Ovary (tissue), 9 donors: ENCODE results near the gene WHAMM. TPM values are rescaled to one million over a fixed set of nuclear protein-coding genes. Genes with fewer than 3 reads are reported as not detected.

ENCODE experiments used
- DNase-seq, 5 donors: peaks; one replicate each; pipeline ENCODE4 v3.0.0-alpha.2; 2019 to 2020
- H3K27ac ChIP-seq, 2 donors: fragments of 200-600 bp; one replicate each; pipeline versions ENCODE4 v1.5.1 to v1.8.0; 2019 to 2022
- H3K27me3 ChIP-seq: fragments of 200-600 bp; one replicate; pipeline ENCODE4 v1.8.0; 2022
- H3K36me3 ChIP-seq: fragments of 200-600 bp; sonication (generic); one replicate; pipeline ENCODE4 v1.5.1; 2019
- H3K4me1 ChIP-seq: one replicate; pipeline ENCODE4 v1.8.1; 2013; ENCODE audit warnings: mild to moderate bottlenecking, moderate library complexity; ENCODE audit not compliant: insufficient read depth
- H3K4me3 ChIP-seq: fragments of 200-600 bp; sonication (generic); one replicate; pipeline ENCODE4 v1.5.1; 2017
- H3K9me3 ChIP-seq, 2 donors: fragments of 200-600 bp in 1 of 2; sonication (generic) in 1 of 2; one replicate each; pipeline versions ENCODE4 v1.5.1 to v1.8.1; 2013 to 2019; ENCODE audit warnings: mild to moderate bottlenecking in 1 of 2, moderate library complexity in 1 of 2
- EP300 ChIP-seq: sonication (generic); formaldehyde crosslinking; IDR thresholded peaks from one replicate; pipeline ENCODE4 v1.6.1; 2017; ENCODE audit warnings: antibody characterized with exemption
- POLR2A ChIP-seq: fragments of 450-650 bp; IDR thresholded peaks from one replicate; pipeline ENCODE4 v1.6.1; 2017; ENCODE audit warnings: antibody characterized with exemption, mild to moderate bottlenecking, moderate library complexity
- WGBS, 3 donors: extraction: QIAGEN DNeasy Blood & Tissue Kit in 1 of 3; methylation state at CpG; one replicate each; pipeline versions ENCODE4 v1.1.5 to v1.1.7; 2013 to 2017; 5-methylcytosine and 5-hydroxymethylcytosine counted together
- intact Hi-C, 4 donors: fragments of 100-400 bp; cut with DNase I; formaldehyde crosslinking; loops; one replicate each; pipeline versions ENCODE4 v1.11.0 to v1.15.1; 2022 to 2023
- polyA plus RNA-seq, 2 donors: library from polyadenylated mRNA; stranded (reverse); fragments of 200-250 nt in 1 of 2; fragments of 350-450 nt in 1 of 2; fragmentation: Illumina TruSeq in 1 of 2; extraction: RNeasy Lipid Tissue Mini Kit (QIAGEN cat#74804) in 1 of 2; gene quantifications; one replicate each; pipeline ENCODE4 v1.2.3, GENCODE V29; 2013 to 2014
- total RNA-seq, 7 donors: library from RNA; depleted of rRNA in 2 of 7; stranded (reverse); fragments of >200 nt in 2 of 7; fragmentation: NEBNext Ultra II Directional in 3 of 7; extraction: Animal tissue kit (Norgen Biotek cat#: 25700) in 3 of 7; gene quantifications; one replicate each; pipeline versions ENCODE4 v1.1.0 to v1.2.4, GENCODE V29; 2016 to 2023
- TF ChIP-seq, protein P1 (sequence below), 3 donors: fragments of 450-650 bp in 2 of 3; fragments of 200-600 bp in 1 of 3; IDR thresholded peaks; one replicate each; pipeline versions ENCODE4 v1.5.1 to v1.8.0; 2016 to 2022; ENCODE audit warnings: antibody characterized with exemption in 3 of 3, mild to moderate bottlenecking in 1 of 3
- donor health status: DM: no; HTN: no; CAD: no; lungs with moderate emphysema.
- donor health status: DM: no; HTN: no; CAD: no.
- donor health status: Bipolar disorder and iron deficiency.
- donor health status: DM: yes; HTN: yes; CAD: no.
- donor health status: DM: no; HTN: no; CAD: no.
- donor health status: DM: yes; HTN: yes; CAD: no.

Gene WHAMM
- total and polyA plus RNA-seq, 9 donors = 6.5 to 12.5 (median 8.5) TPM

DNA sequence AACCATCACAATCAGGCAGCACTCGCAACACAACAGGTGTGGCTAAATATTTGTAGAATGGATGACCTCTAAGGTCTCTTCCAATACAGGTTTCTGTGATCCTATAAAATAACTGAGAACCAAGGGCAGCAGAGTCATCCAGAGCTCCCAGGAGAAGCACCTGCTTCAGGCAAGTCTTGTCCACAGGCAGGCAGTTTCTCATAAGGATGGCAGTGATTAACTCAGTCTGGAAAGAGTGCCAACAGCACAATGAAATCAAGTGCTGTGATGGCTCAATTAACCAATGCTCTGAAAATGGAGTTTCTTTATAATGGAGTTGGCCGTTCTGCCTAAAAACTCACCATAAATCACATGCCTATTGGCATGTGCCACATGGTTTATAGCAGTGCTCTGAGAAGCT is 72.3 kb downstream of the WHAMM start:
- intact Hi-C loops = no loop called here
- DNase-seq = no peak
- WGBS, 3 donors = 85 to 97% (median 95%) methylated on average over 2 of the region's 2 CpGs

DNA sequence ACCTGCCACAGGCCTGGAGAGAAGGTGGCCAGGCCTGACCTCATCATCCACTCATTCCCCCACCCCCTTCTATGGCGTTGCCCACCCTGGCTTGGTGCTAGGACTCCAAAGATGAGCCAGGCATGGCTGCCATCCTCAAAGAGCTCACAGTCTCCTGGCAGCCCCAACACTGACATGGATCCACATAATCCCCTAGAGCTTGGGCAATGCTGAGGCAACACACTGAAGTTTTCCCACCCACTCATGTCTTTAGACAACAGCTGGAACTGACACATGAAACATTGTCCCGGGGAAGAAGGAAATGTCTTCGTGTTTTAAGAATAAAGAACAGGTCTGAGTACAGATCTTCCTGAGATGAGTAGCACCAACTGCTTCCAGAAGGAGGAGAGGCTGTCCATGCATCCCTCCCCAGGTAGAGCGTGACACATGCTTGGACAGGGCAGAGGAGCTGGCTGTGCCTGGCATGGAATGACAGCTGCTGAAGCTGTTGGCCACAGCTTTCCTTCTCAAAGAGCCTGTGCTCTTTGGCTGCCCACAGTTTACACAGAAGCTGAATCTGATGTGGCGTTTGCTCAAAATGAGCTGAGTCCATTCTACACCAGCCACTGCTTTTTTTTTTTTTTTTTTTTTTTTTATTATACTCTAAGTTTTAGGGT is 73.0 kb downstream of the WHAMM start:
- Histone ChIP-seq H3K27me3 (no peaks in the 10 kb centered on the region), H3K4me1 (no peaks in the 10 kb centered on the region), H3K4me3 (no peak overlapping the region), H3K27ac (no peak overlapping the region), H3K9me3 (no peaks in the 10 kb centered on the region), H3K36me3 (no peaks in the 10 kb centered on the region)
- DNase-seq = no peak
- intact Hi-C loops = no loop called here
- WGBS, 3 donors = 66 to 95% (median 81%) methylated on average over 4 to 5 of the region's 5 CpGs
- TF ChIP-seq EP300 (no peak), POLR2A (no peak)
- TF ChIP-seq, protein P1, sequence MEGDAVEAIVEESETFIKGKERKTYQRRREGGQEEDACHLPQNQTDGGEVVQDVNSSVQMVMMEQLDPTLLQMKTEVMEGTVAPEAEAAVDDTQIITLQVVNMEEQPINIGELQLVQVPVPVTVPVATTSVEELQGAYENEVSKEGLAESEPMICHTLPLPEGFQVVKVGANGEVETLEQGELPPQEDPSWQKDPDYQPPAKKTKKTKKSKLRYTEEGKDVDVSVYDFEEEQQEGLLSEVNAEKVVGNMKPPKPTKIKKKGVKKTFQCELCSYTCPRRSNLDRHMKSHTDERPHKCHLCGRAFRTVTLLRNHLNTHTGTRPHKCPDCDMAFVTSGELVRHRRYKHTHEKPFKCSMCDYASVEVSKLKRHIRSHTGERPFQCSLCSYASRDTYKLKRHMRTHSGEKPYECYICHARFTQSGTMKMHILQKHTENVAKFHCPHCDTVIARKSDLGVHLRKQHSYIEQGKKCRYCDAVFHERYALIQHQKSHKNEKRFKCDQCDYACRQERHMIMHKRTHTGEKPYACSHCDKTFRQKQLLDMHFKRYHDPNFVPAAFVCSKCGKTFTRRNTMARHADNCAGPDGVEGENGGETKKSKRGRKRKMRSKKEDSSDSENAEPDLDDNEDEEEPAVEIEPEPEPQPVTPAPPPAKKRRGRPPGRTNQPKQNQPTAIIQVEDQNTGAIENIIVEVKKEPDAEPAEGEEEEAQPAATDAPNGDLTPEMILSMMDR (IDR thresholded peaks at IDR 0.05) = no peak

More for the DNA sequence above, 72.3 kb downstream of the WHAMM start:
- H3K36me3 ChIP-seq = no peaks in the 10 kb centered on the region
- H3K27ac ChIP-seq = no peak overlapping the region
- TF ChIP-seq EP300 = no peak
- TF ChIP-seq POLR2A = no peak
- TF ChIP-seq, protein P1 (IDR thresholded peaks at IDR 0.05) = no peak
- H3K9me3 ChIP-seq = no peaks in the 10 kb centered on the region
- H3K4me3 ChIP-seq = no peak overlapping the region
- no peaks in the 10 kb centered on the region for H3K4me1 ChIP-seq
- no peaks in the 10 kb centered on the region for H3K27me3 ChIP-seq

Other genes with a start within 250 kb of the WHAMM start
- 10 to 100 TPM in 5 of 7 donors, 1 to 10 TPM in 2; 7.3 to 28.9 (median 11.5) TPM for gene CPEB1, start 162.3 kb upstream of the WHAMM start, total RNA-seq
- 1 to 10 TPM; 5.4 to 6.7 TPM for gene CPEB1, start 162.3 kb upstream of the WHAMM start, polyA plus RNA-seq
- 1 to 10 TPM in 6 of 7 donors, under 1 TPM in 1; 0.60 to 8.6 (median 2.2) TPM for gene AP3B2, start 99.8 kb upstream of the WHAMM start, total RNA-seq
- 1 to 10 TPM in 1 of 2 donors, under 1 TPM in 1; 0.70 to 1.1 TPM for gene AP3B2, start 99.8 kb upstream of the WHAMM start, polyA plus RNA-seq
- under 1 TPM in 1 of 7 donors, not detected in 6; 0.05 TPM for gene FSD2, start 3.6 kb upstream of the WHAMM start, total RNA-seq
- under 1 TPM in 1 of 2 donors, not detected in 1; 0.01 TPM for gene FSD2, start 3.6 kb upstream of the WHAMM start, polyA plus RNA-seq
- 10 to 100 TPM in 5 of 7 donors, 1 to 10 TPM in 2; 3.0 to 60.8 (median 15.4) TPM for gene HOMER2, start 143.1 kb downstream of the WHAMM start, total RNA-seq
- gene HOMER2, start 143.1 kb downstream of the WHAMM start, polyA plus RNA-seq = 1 to 10 TPM; 3.5 to 6.4 TPM
- gene RAMAC, start 176.6 kb downstream of the WHAMM start, total RNA-seq = 10 to 100 TPM; 17.2 to 23.9 (median 21.2) TPM
- 10 to 100 TPM; 20.9 to 25.1 TPM for gene RAMAC, start 176.6 kb downstream of the WHAMM start, polyA plus RNA-seq
- gene C15orf40, start 202.0 kb downstream of the WHAMM start, total RNA-seq = 10 to 100 TPM; 15.0 to 27.4 (median 18.0) TPM
- 10 to 100 TPM in 1 of 2 donors, 1 to 10 TPM in 1; 8.4 to 16.0 TPM for gene C15orf40, start 202.0 kb downstream of the WHAMM start, polyA plus RNA-seq